Coronary artery (tissue), 2 donors: ENCODE results near the gene SELENOO.

Source experiments
- DNase-seq: peaks from one replicate; pipeline ENCODE4 v3.0.0-alpha.2; 2017; ENCODE audit warnings: low spot score
- H3K27ac ChIP-seq, 2 donors: fragments of 200-600 bp; sonication (generic); one replicate each; pipeline ENCODE4 v1.5.1; 2016 to 2019
- H3K4me3 ChIP-seq: fragments of 200-600 bp; sonication (generic); 2 replicates; pipeline ENCODE4 v1.5.1; 2016; ENCODE audit warnings: mild to moderate bottlenecking, moderate library complexity
- TF ChIP-seq, protein P1 (sequence below): fragments of 200-600 bp; sonication (generic); IDR thresholded peaks from one replicate; pipeline ENCODE4 v1.5.1; 2019; ENCODE audit warnings: antibody characterized with exemption

The SELENOO gene

GRCh38 chr22:50208939-50209892 lies 8.4 kb downstream of the SELENOO start:
- TF ChIP-seq, protein P1, sequence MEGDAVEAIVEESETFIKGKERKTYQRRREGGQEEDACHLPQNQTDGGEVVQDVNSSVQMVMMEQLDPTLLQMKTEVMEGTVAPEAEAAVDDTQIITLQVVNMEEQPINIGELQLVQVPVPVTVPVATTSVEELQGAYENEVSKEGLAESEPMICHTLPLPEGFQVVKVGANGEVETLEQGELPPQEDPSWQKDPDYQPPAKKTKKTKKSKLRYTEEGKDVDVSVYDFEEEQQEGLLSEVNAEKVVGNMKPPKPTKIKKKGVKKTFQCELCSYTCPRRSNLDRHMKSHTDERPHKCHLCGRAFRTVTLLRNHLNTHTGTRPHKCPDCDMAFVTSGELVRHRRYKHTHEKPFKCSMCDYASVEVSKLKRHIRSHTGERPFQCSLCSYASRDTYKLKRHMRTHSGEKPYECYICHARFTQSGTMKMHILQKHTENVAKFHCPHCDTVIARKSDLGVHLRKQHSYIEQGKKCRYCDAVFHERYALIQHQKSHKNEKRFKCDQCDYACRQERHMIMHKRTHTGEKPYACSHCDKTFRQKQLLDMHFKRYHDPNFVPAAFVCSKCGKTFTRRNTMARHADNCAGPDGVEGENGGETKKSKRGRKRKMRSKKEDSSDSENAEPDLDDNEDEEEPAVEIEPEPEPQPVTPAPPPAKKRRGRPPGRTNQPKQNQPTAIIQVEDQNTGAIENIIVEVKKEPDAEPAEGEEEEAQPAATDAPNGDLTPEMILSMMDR: no peak
- H3K4me3 ChIP-seq: no peak overlapping the region
- DNase-seq: no peak
- H3K27ac ChIP-seq: no peak overlapping the region

- TF ChIP-seq, protein P1: peak; percentile 80
- DNase-seq: no peak
- Histone ChIP-seq H3K4me3 (no peak overlapping the region), H3K27ac (no peak overlapping the region)
Measured at GRCh38 chr22:50209893-50210292, 9.1 kb downstream of the SELENOO start.

DNA sequence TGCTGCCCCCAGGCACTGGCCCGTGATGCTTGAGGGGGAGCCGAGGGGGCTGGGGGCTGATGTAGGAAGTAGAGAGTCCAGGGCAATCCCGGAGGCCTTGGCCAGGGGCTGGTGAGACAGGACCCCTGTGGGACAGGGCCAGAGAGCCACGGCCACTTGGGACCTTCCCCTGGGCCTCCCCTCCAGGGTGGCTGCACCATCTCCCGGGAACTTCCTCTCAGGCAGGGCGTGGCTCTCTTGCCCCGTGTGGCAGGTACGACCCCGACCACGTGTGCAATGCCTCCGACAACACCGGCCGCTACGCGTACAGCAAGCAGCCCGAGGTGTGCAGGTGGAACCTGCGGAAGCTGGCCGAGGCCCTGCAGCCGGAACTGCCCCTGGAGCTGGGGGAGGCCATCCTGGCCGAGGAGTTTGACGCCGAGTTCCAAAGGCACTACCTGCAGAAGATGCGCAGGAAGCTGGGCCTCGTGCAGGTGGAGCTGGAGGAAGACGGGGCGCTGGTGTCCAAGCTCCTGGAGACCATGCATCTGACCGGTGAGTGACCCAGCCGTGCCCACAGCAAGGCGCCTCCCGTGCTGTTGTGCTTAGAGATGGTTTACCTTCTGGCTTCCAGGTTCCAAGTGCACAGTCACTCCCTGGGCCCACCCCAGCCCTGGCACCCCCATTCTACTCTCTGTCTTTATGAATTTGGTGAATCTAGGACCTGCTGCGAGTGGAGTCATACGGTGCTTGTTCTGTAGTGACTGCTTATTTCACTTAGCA lies 9.7 kb downstream of the SELENOO start:
- no peak overlapping the region for H3K27ac ChIP-seq
- no peak overlapping the region for H3K4me3 ChIP-seq
- no peak for DNase-seq
- TF ChIP-seq, protein P1: no peak

DNA sequence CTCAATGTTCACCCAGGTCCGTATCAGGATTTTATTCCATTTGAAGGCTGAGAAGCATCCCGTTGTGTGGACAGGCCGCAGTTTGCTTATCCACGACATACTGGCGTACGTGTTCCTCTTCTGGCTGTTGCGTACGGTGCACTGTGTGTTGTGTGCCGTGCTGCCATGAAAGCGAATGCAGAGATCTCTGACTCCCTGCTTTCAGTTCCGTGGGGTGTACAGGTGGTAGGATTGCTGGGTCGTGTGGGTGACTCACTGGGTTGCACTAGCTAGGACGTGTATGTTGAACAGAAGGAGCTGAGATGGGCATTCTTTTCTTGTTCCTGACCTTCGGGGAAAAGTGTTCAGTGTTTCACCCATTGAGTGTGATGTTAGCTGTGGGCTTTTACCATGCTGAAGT lies 10.3 kb downstream of the SELENOO start:
- TF ChIP-seq, protein P1: no peak
- Histone ChIP-seq H3K27ac (no peak overlapping the region), H3K4me3 (no peak overlapping the region)
- no peak for DNase-seq

DNA sequence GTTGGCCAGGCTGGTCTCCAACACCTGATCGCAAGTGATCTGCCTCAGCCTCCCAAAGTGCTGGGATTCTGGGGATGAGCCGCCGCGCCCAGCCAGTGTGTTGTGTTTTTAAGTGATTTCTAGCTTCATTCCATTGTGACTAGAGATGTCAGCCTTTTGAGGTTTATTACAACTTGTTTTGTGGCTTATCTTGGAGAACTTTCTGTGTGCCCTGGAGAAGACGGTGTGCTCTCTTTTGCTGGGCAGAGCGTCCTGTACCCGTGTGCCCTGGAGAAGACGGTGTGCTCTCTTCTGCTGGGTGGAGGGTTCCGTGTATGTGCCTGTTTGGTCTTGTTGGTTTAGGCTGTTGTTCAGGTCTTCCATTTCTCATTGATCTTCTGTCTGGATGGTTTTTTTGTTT lies 12.5 kb downstream of the SELENOO start:
- no peak overlapping the region for H3K4me3 ChIP-seq
- H3K27ac ChIP-seq: no peak overlapping the region
- TF ChIP-seq, protein P1: no peak
- no peak for DNase-seq

DNA sequence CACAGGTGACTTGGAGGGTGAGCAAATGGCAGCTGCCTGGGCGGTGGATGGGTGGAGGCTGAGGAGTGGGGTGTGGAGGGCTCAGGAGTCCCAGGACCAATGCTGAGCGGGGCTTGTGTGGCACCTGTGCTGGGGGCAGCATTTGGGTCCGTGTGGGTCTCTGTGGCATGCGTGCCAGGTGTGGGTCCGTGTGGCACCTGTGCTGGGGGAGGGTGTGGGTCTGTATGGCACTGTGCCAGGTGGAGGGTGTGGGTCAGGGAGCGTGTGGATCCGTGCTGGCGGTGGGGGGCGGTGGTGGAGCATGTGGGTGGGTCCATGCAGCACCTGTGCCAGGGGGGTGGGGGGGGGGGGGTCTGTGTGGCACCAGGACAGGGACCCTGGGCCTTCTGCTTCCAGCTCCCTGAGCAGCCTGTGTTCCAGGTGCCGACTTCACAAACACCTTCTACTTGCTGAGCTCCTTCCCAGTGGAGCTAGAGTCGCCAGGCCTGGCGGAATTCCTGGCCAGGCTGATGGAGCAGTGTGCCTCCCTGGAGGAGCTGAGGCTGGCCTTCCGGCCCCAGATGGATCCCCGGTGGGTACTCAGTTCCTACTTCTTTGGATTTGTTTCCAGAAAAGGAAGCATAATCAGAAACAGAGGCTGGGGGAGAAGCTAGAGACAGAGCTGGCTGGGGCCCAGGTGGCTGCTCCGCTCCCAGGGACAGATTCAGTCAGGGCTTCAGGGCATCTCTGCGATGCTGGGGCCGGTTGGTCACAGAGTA lies 14.7 kb downstream of the SELENOO start:
- H3K4me3 ChIP-seq: no peak overlapping the region
- H3K27ac ChIP-seq: no peak overlapping the region
- TF ChIP-seq, protein P1: no peak
- no peak for DNase-seq
